Prostate gland (tissue), 2 donors: ENCODE measurements around the gene ATG4B. TPM values are rescaled to one million over a fixed set of nuclear protein-coding genes. Genes with fewer than 3 reads are reported as not detected.
A peak's percentile ranks its signal among the peaks of the same experiment; 100 is the strongest.

ENCODE experiments used
- DNase-seq: peaks from one replicate; pipeline ENCODE4 v3.0.0-alpha.2; 2019; ENCODE audit warnings: low spot score
- H3K27ac ChIP-seq, 2 donors: fragments of 200-600 bp; sonication (generic); 2 replicates each; pipeline ENCODE4 v1.5.1; 2017 to 2019
- H3K27me3 ChIP-seq: fragments of 200-600 bp; sonication (generic); replicated peaks from 2 replicates; pipeline ENCODE4 v1.5.1; 2019; ENCODE audit not compliant: insufficient read depth
- H3K36me3 ChIP-seq, 2 donors: fragments of 200-600 bp; sonication (generic); 1 replicate in 1 of 2; 2 replicates in 1 of 2; pipeline versions ENCODE4 v1.5.1 to v1.8.1; 2017 to 2019
- H3K4me1 ChIP-seq: fragments of 200-600 bp; sonication (generic); replicated peaks from 2 replicates; pipeline ENCODE4 v1.5.1; 2019
- H3K4me3 ChIP-seq, 2 donors: fragments of 200-600 bp; sonication (generic); 2 replicates each; pipeline ENCODE4 v1.5.1; 2017 to 2019
- H3K9me3 ChIP-seq: fragments of 200-600 bp; sonication (generic); 2 replicates; pipeline ENCODE4 v1.5.1; 2017
- POLR2A ChIP-seq: fragments of 450-650 bp; IDR thresholded peaks from one replicate; pipeline ENCODE4 v1.6.1; 2016; ENCODE audit warnings: antibody characterized with exemption, mild to moderate bottlenecking
- POLR2AphosphoS5 ChIP-seq: sonication (generic); formaldehyde crosslinking; IDR thresholded peaks from one replicate; pipeline ENCODE4 v1.6.1; 2017; ENCODE audit warnings: antibody characterized with exemption
- WGBS: methylation state at CpG from one replicate; pipeline ENCODE4 v1.1.5; 2018; 5-methylcytosine and 5-hydroxymethylcytosine counted together
- intact Hi-C: fragments of 100-400 bp; cut with DNase I; formaldehyde crosslinking; loops from one replicate; pipeline ENCODE4 v1.14.2; 2022
- total RNA-seq, 2 donors: library from RNA; depleted of rRNA; stranded (reverse); fragments of >200 nt; gene quantifications; one replicate each; pipeline ENCODE4 v1.1.0, GENCODE V29; 2016
- TF ChIP-seq, protein P1 (sequence below), 4 experiments: fragments of 200-600 bp in 2 of 4; fragments of 450-650 bp in 2 of 4; sonication (generic) in 2 of 4; IDR thresholded peaks; 1 replicate in 3 of 4; 2 replicates in 1 of 4; pipeline ENCODE4 v1.5.1; 2016 to 2019; ENCODE audit warnings: antibody characterized with exemption in 4 of 4, mild to moderate bottlenecking in 2 of 4, moderate library complexity in 2 of 4

Gene ATG4B
- total RNA-seq, 2 donors from 2014 or later, result 63.9 to 162 TPM

DNA sequence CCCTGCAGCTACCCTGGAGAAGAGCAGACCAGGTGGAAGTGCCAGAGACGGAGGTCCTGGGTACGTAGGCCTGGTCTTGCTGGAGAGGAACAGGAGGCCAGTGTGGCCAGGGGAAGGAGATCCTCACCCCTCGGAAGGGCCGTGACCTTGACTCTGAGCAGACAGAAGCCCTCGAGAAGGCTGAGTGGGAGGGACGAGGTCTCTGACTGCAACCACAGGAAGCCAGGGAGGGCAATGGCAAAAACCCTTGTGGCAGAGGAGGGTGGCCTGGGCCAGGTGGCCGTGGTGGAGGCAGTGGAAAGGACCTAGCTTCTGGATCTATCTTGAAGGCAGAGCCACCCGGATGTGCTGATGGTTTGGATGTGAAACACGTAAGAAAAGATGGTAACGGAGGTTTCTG is 28.6 kb upstream of the ATG4B start:
- Histone ChIP-seq H3K27ac (no peak overlapping the region), H3K4me3 (no peak overlapping the region), H3K9me3 (no peaks in the 10 kb centered on the region), H3K4me1 (peaks cover 10% of the 10 kb centered on the region), H3K27me3 (no peaks in the 10 kb centered on the region), H3K36me3 (no peaks in the 10 kb centered on the region)
- TF ChIP-seq POLR2AphosphoS5, result no peak
- TF ChIP-seq, protein P1, sequence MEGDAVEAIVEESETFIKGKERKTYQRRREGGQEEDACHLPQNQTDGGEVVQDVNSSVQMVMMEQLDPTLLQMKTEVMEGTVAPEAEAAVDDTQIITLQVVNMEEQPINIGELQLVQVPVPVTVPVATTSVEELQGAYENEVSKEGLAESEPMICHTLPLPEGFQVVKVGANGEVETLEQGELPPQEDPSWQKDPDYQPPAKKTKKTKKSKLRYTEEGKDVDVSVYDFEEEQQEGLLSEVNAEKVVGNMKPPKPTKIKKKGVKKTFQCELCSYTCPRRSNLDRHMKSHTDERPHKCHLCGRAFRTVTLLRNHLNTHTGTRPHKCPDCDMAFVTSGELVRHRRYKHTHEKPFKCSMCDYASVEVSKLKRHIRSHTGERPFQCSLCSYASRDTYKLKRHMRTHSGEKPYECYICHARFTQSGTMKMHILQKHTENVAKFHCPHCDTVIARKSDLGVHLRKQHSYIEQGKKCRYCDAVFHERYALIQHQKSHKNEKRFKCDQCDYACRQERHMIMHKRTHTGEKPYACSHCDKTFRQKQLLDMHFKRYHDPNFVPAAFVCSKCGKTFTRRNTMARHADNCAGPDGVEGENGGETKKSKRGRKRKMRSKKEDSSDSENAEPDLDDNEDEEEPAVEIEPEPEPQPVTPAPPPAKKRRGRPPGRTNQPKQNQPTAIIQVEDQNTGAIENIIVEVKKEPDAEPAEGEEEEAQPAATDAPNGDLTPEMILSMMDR (IDR thresholded peaks at IDR 0.05), result no peak
- TF ChIP-seq POLR2A, result no peak
- WGBS, result 93% methylated on average over 10 of the region's 10 CpGs
- no peak for DNase-seq
- intact Hi-C loops, result no loop called here

DNA sequence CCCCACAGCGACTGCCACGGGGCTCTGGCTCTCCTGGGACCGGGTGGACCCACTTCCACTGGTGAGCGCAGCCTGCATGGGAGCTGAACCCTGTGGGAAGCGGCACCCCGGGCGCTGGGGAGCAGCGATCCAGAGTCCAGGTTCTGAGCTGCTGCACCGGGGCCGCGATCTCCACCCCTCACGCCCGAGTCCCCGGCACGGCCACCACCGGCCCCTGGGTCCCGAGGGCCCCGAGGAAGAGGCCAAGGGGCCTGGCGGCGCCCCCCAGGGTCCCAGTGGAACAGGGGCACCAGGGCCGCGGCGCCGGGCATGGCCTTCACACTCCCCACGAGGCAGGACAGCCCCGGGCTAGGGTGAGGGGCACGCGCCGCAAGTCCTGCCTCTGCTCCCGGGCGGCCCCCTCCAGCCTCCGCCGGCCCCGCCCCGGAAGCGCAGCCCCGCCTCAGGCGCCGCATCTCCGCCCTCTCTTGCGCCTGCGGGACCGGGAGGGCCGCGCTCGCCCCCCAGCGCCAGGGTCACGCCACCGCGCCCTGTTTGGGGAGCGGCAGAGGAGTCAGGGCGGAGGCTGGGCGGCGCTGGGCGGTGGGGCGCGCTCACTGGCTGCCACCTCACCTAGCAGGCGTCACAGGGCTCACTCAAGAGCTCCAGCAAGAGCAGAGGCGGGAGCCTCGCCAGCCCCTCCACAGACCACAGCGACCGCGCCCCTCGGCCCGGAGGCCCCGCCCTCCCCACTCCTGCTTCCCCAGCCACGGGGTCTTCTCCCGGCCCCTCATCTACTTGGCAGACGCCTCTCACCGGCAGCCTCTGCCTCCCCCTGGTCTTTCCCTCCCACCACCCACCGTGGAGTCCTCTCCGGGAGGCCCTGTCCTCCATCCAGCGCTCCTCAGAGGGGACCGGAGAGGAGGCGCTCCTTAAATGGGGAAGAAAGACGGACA is 27.4 kb upstream of the ATG4B start:
- H3K4me3 ChIP-seq, result peak overlapping the region; percentile 44 to 48
- intact Hi-C loops, result no loop called here
- peak; percentile 72 for DNase-seq
- WGBS, result 18% methylated on average over 25 of the region's 76 CpGs
- H3K27ac ChIP-seq, result peak overlapping the region; percentile 67 to 73
- no peaks in the 10 kb centered on the region for H3K9me3 ChIP-seq
- H3K4me1 ChIP-seq, result peaks cover 10% of the 10 kb centered on the region
- peak; percentile 46 for TF ChIP-seq POLR2A
- peak; percentile 30 for TF ChIP-seq POLR2AphosphoS5
- TF ChIP-seq, protein P1 (IDR thresholded peaks at IDR 0.05), result peak; percentile 35 to 72 (median 58)
- no peaks in the 10 kb centered on the region for H3K27me3 ChIP-seq
- H3K36me3 ChIP-seq, result no peaks in the 10 kb centered on the region

DNA sequence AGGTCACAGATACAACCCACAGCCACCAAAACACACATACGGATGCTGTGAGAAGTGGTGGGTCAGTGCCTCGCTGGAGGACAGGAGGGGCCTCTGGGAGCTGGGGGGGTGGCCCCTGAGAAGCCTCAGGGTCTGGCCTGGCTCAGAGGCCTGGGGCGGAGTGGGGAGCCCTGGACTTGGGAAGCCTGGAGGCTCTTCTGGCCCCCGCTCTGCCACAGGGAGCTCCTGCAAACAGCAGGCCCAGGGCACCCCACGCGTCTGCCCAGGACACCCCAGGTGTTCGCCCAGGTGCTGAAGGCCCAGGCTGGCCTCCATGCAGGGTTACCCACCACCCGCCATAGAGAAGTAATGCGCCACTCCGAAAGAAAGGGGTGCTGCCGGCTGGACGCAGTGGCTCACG is 26.4 kb upstream of the ATG4B start:
- intact Hi-C loops, result no loop called here
- H3K27ac ChIP-seq, result no peak overlapping the region
- no peaks in the 10 kb centered on the region for H3K27me3 ChIP-seq
- peaks cover 10% of the 10 kb centered on the region for H3K4me1 ChIP-seq
- H3K9me3 ChIP-seq, result no peaks in the 10 kb centered on the region
- TF ChIP-seq, protein P1 (IDR thresholded peaks at IDR 0.05), result no peak
- no peak for TF ChIP-seq POLR2A
- no peak for TF ChIP-seq POLR2AphosphoS5
- no peak overlapping the region for H3K4me3 ChIP-seq
- no peak for DNase-seq
- no peaks in the 10 kb centered on the region for H3K36me3 ChIP-seq
- 93% methylated on average over 13 of the region's 13 CpGs for WGBS

DNA sequence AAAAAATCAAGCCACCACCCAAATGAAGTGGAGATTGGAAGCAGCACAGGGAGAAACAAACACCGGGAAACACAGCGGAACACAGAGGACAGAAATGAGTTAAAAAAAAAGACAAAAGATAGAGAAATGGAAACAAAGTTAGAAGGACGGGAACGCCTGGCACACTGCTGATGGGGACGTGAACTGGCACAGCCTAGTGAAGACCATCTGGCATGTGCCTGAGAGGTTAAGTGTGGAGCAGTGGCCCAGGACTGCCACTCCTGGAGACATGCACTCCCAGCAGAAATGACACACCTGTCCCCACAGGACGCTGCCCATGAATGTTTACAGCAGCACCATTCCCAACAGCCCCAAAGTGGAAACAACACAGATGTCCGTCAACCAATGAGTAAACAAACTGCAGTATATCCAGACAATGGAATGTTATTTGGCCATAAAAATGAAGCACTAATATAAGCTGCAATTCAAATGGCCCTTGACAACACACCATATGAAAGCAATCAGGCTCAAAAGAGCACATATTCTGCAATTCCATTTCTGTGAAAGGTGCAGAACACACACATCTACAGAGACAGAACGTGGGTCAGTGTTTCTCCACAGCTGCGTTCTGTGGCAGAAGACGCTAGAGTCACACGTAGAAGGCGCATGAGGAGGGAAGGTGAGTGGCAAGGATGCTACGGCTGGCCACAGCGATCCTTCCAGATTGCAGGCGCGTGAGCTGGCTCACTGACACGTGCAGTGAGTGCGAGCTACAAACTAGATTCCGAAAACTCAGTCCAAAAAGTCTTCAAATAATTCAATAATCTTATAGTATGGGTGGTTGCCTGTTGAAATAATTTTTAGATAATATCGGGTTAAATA is 25.1 kb upstream of the ATG4B start:
- intact Hi-C loops, result no loop called here
- 60% methylated on average over 20 of the region's 20 CpGs for WGBS

More for the DNA sequence above, 25.1 kb upstream of the ATG4B start:
- DNase-seq, result no peak
- H3K27ac ChIP-seq, result peak overlapping the region in 1 of 2 donors; percentile 41
- no peaks in the 10 kb centered on the region for H3K36me3 ChIP-seq
- TF ChIP-seq POLR2AphosphoS5, result no peak
- TF ChIP-seq POLR2A, result no peak
- TF ChIP-seq, protein P1 (IDR thresholded peaks at IDR 0.05), result no peak
- no peak overlapping the region for H3K4me3 ChIP-seq
- H3K27me3 ChIP-seq, result no peaks in the 10 kb centered on the region
- H3K4me1 ChIP-seq, result peaks cover 10% of the 10 kb centered on the region
- no peaks in the 10 kb centered on the region for H3K9me3 ChIP-seq
